Measurements from ENCODE around the gene RAPGEF6. TPM values are rescaled to one million over a fixed set of nuclear protein-coding genes. Genes with fewer than 3 reads are reported as not detected.

Gene RAPGEF6
- total and polyA plus RNA-seq, 8 donors = 18.2 to 23.7 (median 20.1) TPM

- H3K27me3 ChIP-seq = no peaks in the 10 kb centered on the region
- ATAC-seq (no peak), DNase-seq (no peak)
- intact Hi-C loops (cut with DNase I) = no loop called here
- H3K9me3 ChIP-seq = no peaks in the 10 kb centered on the region
- H3K4me1 ChIP-seq = peaks cover 0 to 18% of the 10 kb centered on the region in 2 donors
- no peak for TF ChIP-seq CTCF (IDR thresholded peaks at IDR 0.05)
- H3K27ac ChIP-seq = no peak overlapping the region
- H3K36me3 ChIP-seq = peaks cover 0 to 14% of the 10 kb centered on the region in 2 donors
- H3K4me3 ChIP-seq = no peak overlapping the region
These were observed 111.4 kb downstream of the RAPGEF6 start for GRCh38 chr5:131523500-131524185.

- H3K4me1 ChIP-seq = peaks cover 0 to 11% of the 10 kb centered on the region in 2 donors
- no peak overlapping the region for H3K4me3 ChIP-seq
- H3K27me3 ChIP-seq = no peaks in the 10 kb centered on the region
- no peaks in the 10 kb centered on the region for H3K9me3 ChIP-seq
- no peak for DNase-seq
- intact Hi-C loops (cut with DNase I) = no loop called here
- no peak for ATAC-seq
- no peak overlapping the region for H3K27ac ChIP-seq
- H3K36me3 ChIP-seq = peaks cover 0 to 19% of the 10 kb centered on the region in 2 donors
- TF ChIP-seq CTCF (IDR thresholded peaks at IDR 0.05) = no peak
These were observed 113.8 kb downstream of the RAPGEF6 start for GRCh38 chr5:131521252-131521651.

- DNase-seq (no peak), ATAC-seq (no peak)
- peaks cover 0 to 19% of the 10 kb centered on the region in 2 donors for H3K36me3 ChIP-seq
- no peak for TF ChIP-seq CTCF (IDR thresholded peaks at IDR 0.05)
- H3K4me3 ChIP-seq = no peak overlapping the region
- intact Hi-C loops (cut with DNase I) = no loop called here
- peaks cover 0 to 22% of the 10 kb centered on the region in 2 donors for H3K4me1 ChIP-seq
- H3K27me3 ChIP-seq = no peaks in the 10 kb centered on the region
- H3K9me3 ChIP-seq = no peaks in the 10 kb centered on the region
- H3K27ac ChIP-seq = peak overlapping the region in 1 of 2 donors; percentile 60
These were observed 119.7 kb downstream of the RAPGEF6 start for GRCh38 chr5:131515348-131515747.

GRCh38 chr5:131514316-131515283, 120.4 kb downstream of the RAPGEF6 start:
- peak; percentile 65 for ATAC-seq
- intact Hi-C loops (cut with DNase I) = no loop called here
- H3K9me3 ChIP-seq = no peaks in the 10 kb centered on the region

More at GRCh38 chr5:131514316-131515283, 120.4 kb downstream of the RAPGEF6 start:
- Histone ChIP-seq H3K4me3 (no peak overlapping the region), H3K4me1 (peaks cover 0 to 22% of the 10 kb centered on the region in 2 donors), H3K36me3 (peaks cover 0 to 14% of the 10 kb centered on the region in 2 donors), H3K27me3 (no peaks in the 10 kb centered on the region), H3K27ac (peak overlapping the region; percentile 54 to 60)
- DNase-seq = no peak
- no peak for TF ChIP-seq CTCF (IDR thresholded peaks at IDR 0.05)

Measured in left lung (tissue), 10 donors.